Liver (tissue), 3 donors: Measurements from ENCODE around the gene CLUH.

Experiments
- CTCF ChIP-seq: fragments of 150-350 bp; IDR thresholded peaks from 2 replicates; pipeline ENCODE4 v1.5.1; 2017; ENCODE audit warnings: improper control_type of control experiment, low read depth, low read length; ENCODE audit not compliant: missing input control
- GABPA ChIP-seq, 2 donors: IDR thresholded peaks in 1 of 2; conservative IDR thresholded peaks in 1 of 2; 2 replicates each; pipeline ENCODE4 v1.6.1; 2016; ENCODE audit warnings: antibody characterized with exemption in 2 of 2, mild to moderate bottlenecking in 1 of 2, moderate library complexity in 1 of 2
- MAX ChIP-seq: IDR thresholded peaks from 2 replicates; pipeline ENCODE4 v1.6.1; 2016; ENCODE audit warnings: antibody characterized with exemption
- RAD21 ChIP-seq, 2 donors: IDR thresholded peaks; 2 replicates each; pipeline ENCODE4 v1.6.1; 2016; ENCODE audit warnings: antibody characterized with exemption in 2 of 2, mild to moderate bottlenecking in 2 of 2
- RXRA ChIP-seq, 2 donors: IDR thresholded peaks; 2 replicates each; pipeline ENCODE4 v1.6.1; 2017 to 2018; ENCODE audit warnings: antibody characterized with exemption in 2 of 2, mild to moderate bottlenecking in 1 of 2
- SP1 ChIP-seq: IDR thresholded peaks from 2 replicates; pipeline ENCODE4 v1.6.1; 2018; ENCODE audit warnings: antibody characterized with exemption, mild to moderate bottlenecking
- TAF1 ChIP-seq: conservative IDR thresholded peaks from 2 replicates; pipeline ENCODE4 v1.6.1; 2016; ENCODE audit warnings: antibody characterized with exemption, mild to moderate bottlenecking
- ZBTB33 ChIP-seq: IDR thresholded peaks from 2 replicates; pipeline ENCODE4 v1.6.1; 2016; ENCODE audit warnings: antibody characterized with exemption
- donor health status: healthy.
- donor health status: healthy.

GRCh38 chr17:2649191-2649590, 62.4 kb downstream of the CLUH start:
- no peak for TF ChIP-seq CTCF
- no peak for TF ChIP-seq MAX
- no peak for TF ChIP-seq TAF1
- no peak for TF ChIP-seq RAD21 (IDR thresholded peaks at IDR 0.05)
- TF ChIP-seq SP1 = no peak
- no peak for TF ChIP-seq RXRA (IDR thresholded peaks at IDR 0.05)
- TF ChIP-seq GABPA (IDR thresholded peaks at IDR 0.05 in 1 of 2, conservative IDR thresholded peaks at IDR 0.05 in 1 of 2) = no peak
- TF ChIP-seq ZBTB33 = no peak
